Activated CD8-positive, alpha-beta T cell treated with anti-CD3 and anti-CD28 coated beads, Interleukin-2, amount 10 ng/mL, durations not matched to agents 7 days and 5 days (primary cell): ENCODE data around the gene SUN1. TPM values are rescaled to one million over a fixed set of nuclear protein-coding genes. Genes with fewer than 3 reads are reported as not detected.
A peak's percentile ranks its signal among the peaks of the same experiment; 100 is the strongest.

ENCODE experiments used
- ATAC-seq: fragments of 150-1000 bp; cut with Tn5 transposase; one replicate; pipeline ENCODE4 v1.10.0; 2021; ENCODE audit warnings: moderate library complexity
- CTCF ChIA-PET: fragments of 350-600 bp; sonication (Branson Sonifier 250); formaldehyde crosslinking; loops from one replicate; lab custom pipeline; 2021; ENCODE audit warnings: antibody characterized with exemption; lab: Charles Lee
- POLR2A ChIA-PET: fragments of 350-600 bp; sonication (Branson Sonifier 250); formaldehyde crosslinking; loops from one replicate; lab custom pipeline; 2021; ENCODE audit warnings: antibody characterized with exemption; lab: Charles Lee
- DNase-seq: peaks from one replicate; pipeline ENCODE4 v3.0.0-alpha.2; 2020
- H3K27ac Mint-ChIP-seq: one replicate; pipeline ENCODE4 v1.8.0; 2021; ENCODE audit warnings: mild to moderate bottlenecking, mixed read lengths
- H3K27me3 Mint-ChIP-seq: one replicate; pipeline ENCODE4 v1.8.0; 2021; ENCODE audit warnings: low read depth, mixed read lengths
- H3K36me3 Mint-ChIP-seq: one replicate; pipeline ENCODE4 v1.8.0; 2021; ENCODE audit warnings: low read depth, mixed read lengths
- H3K4me1 Mint-ChIP-seq: one replicate; pipeline ENCODE4 v1.8.0; 2021; ENCODE audit warnings: low read depth, mixed read lengths
- H3K4me3 Mint-ChIP-seq: one replicate; pipeline ENCODE4 v1.8.0; 2021; ENCODE audit warnings: mild to moderate bottlenecking, mixed read lengths
- H3K9me3 Mint-ChIP-seq: one replicate; pipeline ENCODE4 v1.8.0; 2022; ENCODE audit warnings: mixed read lengths; ENCODE audit not compliant: insufficient read depth
- total RNA-seq, 2 experiments: library from RNA; stranded (reverse); gene quantifications; one replicate each; pipeline ENCODE4 v1.2.3, GENCODE V29; 2021

The SUN1 gene
- total RNA-seq, 2 experiments from 2014 or later: 38.4 to 39.7 TPM

GRCh38 chr7:899806-900205 is 67.5 kb downstream of the SUN1 start:
- ATAC-seq (no peak), DNase-seq (no peak)
- H3K27ac Mint-ChIP-seq: no peak overlapping the region
- ChIA-PET POLR2A (no interaction called here), CTCF (no interaction called here)
- no peak overlapping the region for H3K4me3 Mint-ChIP-seq
- peaks cover 13% of the 10 kb centered on the region for H3K36me3 Mint-ChIP-seq
- H3K4me1 Mint-ChIP-seq: no peaks in the 10 kb centered on the region
- H3K9me3 Mint-ChIP-seq: no peaks in the 10 kb centered on the region
- no peaks in the 10 kb centered on the region for H3K27me3 Mint-ChIP-seq

- ATAC-seq: no peak
- no peaks in the 10 kb centered on the region for H3K27me3 Mint-ChIP-seq
- CTCF ChIA-PET: no interaction called here
- no peaks in the 10 kb centered on the region for H3K4me1 Mint-ChIP-seq
- H3K36me3 Mint-ChIP-seq: peaks cover 10% of the 10 kb centered on the region
- no peak for DNase-seq
- H3K9me3 Mint-ChIP-seq: no peaks in the 10 kb centered on the region
- no peak overlapping the region for H3K27ac Mint-ChIP-seq
- no peak overlapping the region for H3K4me3 Mint-ChIP-seq
- POLR2A ChIA-PET: no interaction called here
Measured at GRCh38 chr7:900331-901040, 68.2 kb downstream of the SUN1 start.

GRCh38 chr7:901041-901387 is 68.7 kb downstream of the SUN1 start:
- ChIA-PET CTCF (no interaction called here), POLR2A (interaction anchor here (0.6 kb wide), 1 partner anchor 48 kb away, joined by 3 read pairs; no protein-coding TSS in a partner anchor)
- no peaks in the 10 kb centered on the region for H3K9me3 Mint-ChIP-seq
- H3K4me3 Mint-ChIP-seq: no peak overlapping the region
- no peak for ATAC-seq
- H3K27ac Mint-ChIP-seq: no peak overlapping the region
- DNase-seq: no peak
- H3K4me1 Mint-ChIP-seq: no peaks in the 10 kb centered on the region
- H3K27me3 Mint-ChIP-seq: no peaks in the 10 kb centered on the region
- peaks cover 8% of the 10 kb centered on the region for H3K36me3 Mint-ChIP-seq

GRCh38 chr7:901388-902154 is 69.3 kb downstream of the SUN1 start:
- ATAC-seq (peak; percentile 54), DNase-seq (peak; percentile 66)
- H3K9me3 Mint-ChIP-seq: no peaks in the 10 kb centered on the region
- peaks cover 4% of the 10 kb centered on the region for H3K36me3 Mint-ChIP-seq
- H3K27ac Mint-ChIP-seq: no peak overlapping the region
- no peaks in the 10 kb centered on the region for H3K4me1 Mint-ChIP-seq
- ChIA-PET POLR2A (interaction anchor here (0.6 kb wide), 1 partner anchor 47 kb away, joined by 3 read pairs; no protein-coding TSS in a partner anchor), CTCF (no interaction called here)
- H3K27me3 Mint-ChIP-seq: no peaks in the 10 kb centered on the region
- no peak overlapping the region for H3K4me3 Mint-ChIP-seq

GRCh38 chr7:902996-903395 is 70.7 kb downstream of the SUN1 start:
- DNase-seq (no peak), ATAC-seq (no peak)
- Mint-ChIP-seq H3K27ac (no peak overlapping the region), H3K27me3 (no peaks in the 10 kb centered on the region), H3K4me1 (no peaks in the 10 kb centered on the region), H3K36me3 (peaks cover 2% of the 10 kb centered on the region), H3K9me3 (no peaks in the 10 kb centered on the region), H3K4me3 (no peak overlapping the region)
- ChIA-PET CTCF (no interaction called here), POLR2A (no interaction called here)

GRCh38 chr7:903921-904755 is 71.9 kb downstream of the SUN1 start:
- no peak overlapping the region for H3K4me3 Mint-ChIP-seq
- ATAC-seq: no peak
- no peaks in the 10 kb centered on the region for H3K9me3 Mint-ChIP-seq
- ChIA-PET POLR2A (interaction anchor here (0.6 kb wide), 1 partner anchor 342 kb away, joined by 3 read pairs; no protein-coding TSS in a partner anchor), CTCF (no interaction called here)
- H3K27me3 Mint-ChIP-seq: no peaks in the 10 kb centered on the region
- no peak for DNase-seq
- H3K36me3 Mint-ChIP-seq: no peaks in the 10 kb centered on the region
- H3K4me1 Mint-ChIP-seq: no peaks in the 10 kb centered on the region
- H3K27ac Mint-ChIP-seq: no peak overlapping the region

GRCh38 chr7:904847-905246 is 72.6 kb downstream of the SUN1 start:
- DNase-seq (no peak), ATAC-seq (no peak)
- Mint-ChIP-seq H3K36me3 (no peaks in the 10 kb centered on the region), H3K4me1 (peaks cover 2% of the 10 kb centered on the region), H3K9me3 (no peaks in the 10 kb centered on the region), H3K27me3 (no peaks in the 10 kb centered on the region), H3K27ac (no peak overlapping the region), H3K4me3 (no peak overlapping the region)
- ChIA-PET POLR2A (no interaction called here), CTCF (no interaction called here)

- peak; percentile 13 for ATAC-seq
- Mint-ChIP-seq H3K36me3 (no peaks in the 10 kb centered on the region), H3K4me1 (peaks cover 11% of the 10 kb centered on the region), H3K4me3 (no peak overlapping the region), H3K27me3 (no peaks in the 10 kb centered on the region), H3K9me3 (no peaks in the 10 kb centered on the region), H3K27ac (no peak overlapping the region)
- POLR2A ChIA-PET: interaction anchor here (1.0 to 1.9 kb wide), 3 partner anchors 16 to 68 kb away, joined by 4 to 7 read pairs (median 5); partner anchors contain the start of gene COX19
- DNase-seq: peak; percentile 48
- CTCF ChIA-PET: interaction anchor here (2.2 to 2.5 kb wide), 2 partner anchors 16 to 87 kb away, joined by 8 to 12 read pairs; no protein-coding TSS in a partner anchor
Measured at GRCh38 chr7:906776-907157, 74.5 kb downstream of the SUN1 start.

- no peaks in the 10 kb centered on the region for H3K9me3 Mint-ChIP-seq
- CTCF ChIA-PET: interaction anchor here (1.3 to 2.5 kb wide), 4 partner anchors 15 to 86 kb away, joined by 4 to 12 read pairs (median 8); partner anchors contain the start of gene COX19
- peak; percentile 10 for ATAC-seq
- POLR2A ChIA-PET: interaction anchor here (0.6 to 1.9 kb wide), 4 partner anchors 16 to 68 kb away, joined by 3 to 7 read pairs (median 4); partner anchors contain the start of genes COX19 and GET4
- peak; percentile 60 for DNase-seq
- no peaks in the 10 kb centered on the region for H3K27me3 Mint-ChIP-seq
- H3K36me3 Mint-ChIP-seq: no peaks in the 10 kb centered on the region
- peaks cover 11% of the 10 kb centered on the region for H3K4me1 Mint-ChIP-seq
- no peak overlapping the region for H3K27ac Mint-ChIP-seq
- H3K4me3 Mint-ChIP-seq: no peak overlapping the region
Measured at GRCh38 chr7:907158-907980, 75.1 kb downstream of the SUN1 start.

- Mint-ChIP-seq H3K9me3 (no peaks in the 10 kb centered on the region), H3K27me3 (no peaks in the 10 kb centered on the region), H3K36me3 (no peaks in the 10 kb centered on the region), H3K4me3 (no peak overlapping the region), H3K4me1 (peaks cover 11% of the 10 kb centered on the region), H3K27ac (no peak overlapping the region)
- peak; percentile 30 for DNase-seq
- peak; percentile 2 for ATAC-seq
- POLR2A ChIA-PET: interaction anchor here (0.6 to 1.9 kb wide), 3 partner anchors 15 to 1511 kb away, joined by 4 to 7 read pairs (median 5); partner anchors contain the start of gene COX19
- CTCF ChIA-PET: interaction anchor here (1.0 to 2.5 kb wide), 7 partner anchors 14 to 268 kb away, joined by 3 to 12 read pairs (median 4); partner anchors contain the start of gene COX19
Measured at GRCh38 chr7:908159-908581, 75.9 kb downstream of the SUN1 start.
